KOPT-K1 (cell line): Measurements from ENCODE around the gene CLCN4.

Experiments
- H3K27ac ChIP-seq: fragments of 200-600 bp; sonication (generic); 2 replicates; pipeline ENCODE4 v1.5.1; 2016; ENCODE audit warnings: antibody characterized with exemption, mild to moderate bottlenecking, low read depth, low read length; ENCODE audit not compliant: poor library complexity, severe bottlenecking
- H3K36me3 ChIP-seq: fragments of 200-600 bp; sonication (generic); 2 replicates; pipeline ENCODE4 v1.5.1; 2017; ENCODE audit warnings: antibody characterized with exemption, mild to moderate bottlenecking, low read length, moderate library complexity; ENCODE audit not compliant: insufficient read depth
- H3K9me3 ChIP-seq: fragments of 200-600 bp; sonication (generic); 2 replicates; pipeline ENCODE4 v1.5.1; 2017; ENCODE audit warnings: antibody characterized with exemption, low read length, mild to moderate bottlenecking; ENCODE audit not compliant: insufficient read depth, poor library complexity, severe bottlenecking

CLCN4 gene

GRCh38 chrX:10143071-10143983 is 13.4 kb upstream of the CLCN4 start:
- no peak overlapping the region for H3K27ac ChIP-seq
- no peaks in the 10 kb centered on the region for H3K9me3 ChIP-seq
- no peaks in the 10 kb centered on the region for H3K36me3 ChIP-seq

- no peak overlapping the region for H3K27ac ChIP-seq
- H3K36me3 ChIP-seq, result no peaks in the 10 kb centered on the region
- H3K9me3 ChIP-seq, result no peaks in the 10 kb centered on the region
These were observed 10.4 kb upstream of the CLCN4 start for GRCh38 chrX:10146346-10146745.

GRCh38 chrX:10152086-10152485 is 4.7 kb upstream of the CLCN4 start:
- Histone ChIP-seq H3K9me3 (no peaks in the 10 kb centered on the region), H3K27ac (no peak overlapping the region), H3K36me3 (no peaks in the 10 kb centered on the region)

GRCh38 chrX:10155137-10155536 is 1.6 kb upstream of the CLCN4 start:
- no peaks in the 10 kb centered on the region for H3K36me3 ChIP-seq
- no peak overlapping the region for H3K27ac ChIP-seq
- H3K9me3 ChIP-seq, result no peaks in the 10 kb centered on the region

GRCh38 chrX:10157032-10157341 is 212 bp downstream of the CLCN4 start:
- H3K36me3 ChIP-seq, result no peaks in the 10 kb centered on the region
- H3K27ac ChIP-seq, result no peak overlapping the region
- H3K9me3 ChIP-seq, result no peaks in the 10 kb centered on the region

- no peak overlapping the region for H3K27ac ChIP-seq
These were observed 768 bp downstream of the CLCN4 start for GRCh38 chrX:10157543-10157942.

GRCh38 chrX:10158279-10159144 is 1.7 kb downstream of the CLCN4 start:
- H3K9me3 ChIP-seq, result no peaks in the 10 kb centered on the region
- no peaks in the 10 kb centered on the region for H3K36me3 ChIP-seq
- H3K27ac ChIP-seq, result no peak overlapping the region

More at GRCh38 chrX:10157543-10157942, 768 bp downstream of the CLCN4 start:
- Histone ChIP-seq H3K36me3 (no peaks in the 10 kb centered on the region), H3K9me3 (no peaks in the 10 kb centered on the region)

- no peaks in the 10 kb centered on the region for H3K36me3 ChIP-seq
- no peak overlapping the region for H3K27ac ChIP-seq
- H3K9me3 ChIP-seq, result no peaks in the 10 kb centered on the region
These were observed 2.3 kb downstream of the CLCN4 start for GRCh38 chrX:10159145-10159468.

- no peak overlapping the region for H3K27ac ChIP-seq
- H3K9me3 ChIP-seq, result no peaks in the 10 kb centered on the region
- H3K36me3 ChIP-seq, result no peaks in the 10 kb centered on the region
These were observed 3.4 kb downstream of the CLCN4 start for GRCh38 chrX:10160211-10160610.

- no peaks in the 10 kb centered on the region for H3K36me3 ChIP-seq
- H3K27ac ChIP-seq, result no peak overlapping the region
- H3K9me3 ChIP-seq, result no peaks in the 10 kb centered on the region
These were observed 6.3 kb downstream of the CLCN4 start for GRCh38 chrX:10163031-10163430.

- no peaks in the 10 kb centered on the region for H3K36me3 ChIP-seq
- no peak overlapping the region for H3K27ac ChIP-seq
- H3K9me3 ChIP-seq, result no peaks in the 10 kb centered on the region
These were observed 8.1 kb downstream of the CLCN4 start for GRCh38 chrX:10164879-10165278.

- H3K36me3 ChIP-seq, result no peaks in the 10 kb centered on the region
- H3K9me3 ChIP-seq, result no peaks in the 10 kb centered on the region
- no peak overlapping the region for H3K27ac ChIP-seq
These were observed 8.9 kb downstream of the CLCN4 start for GRCh38 chrX:10165580-10166247.

GRCh38 chrX:10166248-10166716 is 9.5 kb downstream of the CLCN4 start:
- H3K36me3 ChIP-seq, result no peaks in the 10 kb centered on the region
- no peaks in the 10 kb centered on the region for H3K9me3 ChIP-seq
- no peak overlapping the region for H3K27ac ChIP-seq

- H3K27ac ChIP-seq, result no peak overlapping the region
- H3K36me3 ChIP-seq, result no peaks in the 10 kb centered on the region
- no peaks in the 10 kb centered on the region for H3K9me3 ChIP-seq
These were observed 10.0 kb downstream of the CLCN4 start for GRCh38 chrX:10166731-10167151.

- Histone ChIP-seq H3K27ac (no peak overlapping the region), H3K36me3 (no peaks in the 10 kb centered on the region)
These were observed 10.8 kb downstream of the CLCN4 start for GRCh38 chrX:10167573-10167972.

More at GRCh38 chrX:10167573-10167972, 10.8 kb downstream of the CLCN4 start:
- no peaks in the 10 kb centered on the region for H3K9me3 ChIP-seq
